ENCODE measurements around the gene MRPL21.

The MRPL21 gene

DNA sequence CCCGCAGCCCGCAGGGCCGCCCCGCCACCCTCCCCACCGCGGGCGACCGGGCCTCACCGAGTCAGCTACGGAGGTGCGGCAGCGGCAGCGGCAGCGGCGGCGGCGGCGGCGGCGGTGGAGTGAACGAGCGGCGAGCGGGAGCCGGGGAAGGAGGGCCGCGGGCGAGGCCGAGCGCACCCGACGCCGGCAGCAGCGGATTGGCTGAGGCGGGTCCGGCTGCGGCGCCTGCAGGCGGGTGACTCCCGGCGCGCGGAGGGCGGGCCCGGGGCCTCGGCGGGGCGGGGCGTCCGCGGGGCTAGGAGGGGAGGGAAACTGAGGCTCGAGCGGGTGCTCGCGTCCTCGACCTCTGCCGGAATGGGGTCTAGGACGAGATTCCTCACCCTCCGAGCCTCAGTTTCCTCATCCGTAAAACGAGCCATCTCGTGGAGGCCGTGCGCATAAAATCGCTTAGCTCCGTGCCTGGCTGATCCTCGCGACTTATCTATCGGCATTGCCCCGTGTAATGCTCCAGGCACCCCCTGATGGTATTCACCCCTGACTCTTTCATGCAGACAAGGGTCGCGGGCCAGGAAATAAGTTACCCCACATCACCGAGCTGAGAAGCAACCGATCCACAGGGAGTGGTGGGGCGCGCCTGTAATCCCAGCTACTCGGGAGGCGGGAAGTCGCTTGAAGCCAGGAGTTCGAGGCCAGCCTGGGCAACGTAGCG is 61.8 kb downstream of the MRPL21 start, which contains the start of gene CPT1A:
Gene CPT1A, minus strand, starts transcription at position 199 of the 709 bp plus-strand sequence. CDS start 26,442 bp downstream, outside the sequence.
- peak within 1 kb of the TSS; percentile 46 for H2AFZ ChIP-seq
- no peaks in the 10 kb centered on the region for H3K27me3 ChIP-seq (ENCODE audit: control insufficient read depth, insufficient read depth, low read length)
- peak within 1 kb of the TSS; percentile 97 for H3K27ac ChIP-seq
- peaks cover 20% of the 10 kb centered on the region for H3K4me1 ChIP-seq
- peaks cover 3% of the 10 kb centered on the region for H3K79me2 ChIP-seq
- peak within 1 kb of the TSS; percentile 74 for H3K4me2 ChIP-seq (ENCODE audit: low read length)
- no peaks in the 10 kb centered on the region for H3K36me3 ChIP-seq (ENCODE audit: control insufficient read depth, insufficient read depth, low read length)
- TF ChIP-seq, protein P1, sequence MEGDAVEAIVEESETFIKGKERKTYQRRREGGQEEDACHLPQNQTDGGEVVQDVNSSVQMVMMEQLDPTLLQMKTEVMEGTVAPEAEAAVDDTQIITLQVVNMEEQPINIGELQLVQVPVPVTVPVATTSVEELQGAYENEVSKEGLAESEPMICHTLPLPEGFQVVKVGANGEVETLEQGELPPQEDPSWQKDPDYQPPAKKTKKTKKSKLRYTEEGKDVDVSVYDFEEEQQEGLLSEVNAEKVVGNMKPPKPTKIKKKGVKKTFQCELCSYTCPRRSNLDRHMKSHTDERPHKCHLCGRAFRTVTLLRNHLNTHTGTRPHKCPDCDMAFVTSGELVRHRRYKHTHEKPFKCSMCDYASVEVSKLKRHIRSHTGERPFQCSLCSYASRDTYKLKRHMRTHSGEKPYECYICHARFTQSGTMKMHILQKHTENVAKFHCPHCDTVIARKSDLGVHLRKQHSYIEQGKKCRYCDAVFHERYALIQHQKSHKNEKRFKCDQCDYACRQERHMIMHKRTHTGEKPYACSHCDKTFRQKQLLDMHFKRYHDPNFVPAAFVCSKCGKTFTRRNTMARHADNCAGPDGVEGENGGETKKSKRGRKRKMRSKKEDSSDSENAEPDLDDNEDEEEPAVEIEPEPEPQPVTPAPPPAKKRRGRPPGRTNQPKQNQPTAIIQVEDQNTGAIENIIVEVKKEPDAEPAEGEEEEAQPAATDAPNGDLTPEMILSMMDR (IDR thresholded peaks at IDR 0.05) = no peak
- H3K9ac ChIP-seq = peak within 1 kb of the TSS; percentile 19
- H3K4me3 ChIP-seq (ENCODE audit: low read depth, low read length) = peak within 1 kb of the TSS; percentile 66
- no peaks in the 10 kb centered on the region for H3K9me3 ChIP-seq (ENCODE audit: control insufficient read depth, low read length)

All from parathyroid adenoma (tissue), 2 donors.